Neural cell (in vitro differentiated cells): ENCODE results near the gene CLSTN3. TPM values are rescaled to one million over a fixed set of nuclear protein-coding genes. Genes with fewer than 3 reads are reported as not detected.
"Not testable (repeated sequence)": the region's sequence is repeated elsewhere in the genome, so short reads cannot be mapped to it uniquely, and the experiment has no call there.

Experiments
- H2AFZ ChIP-seq: fragments of 200-600, 300-800 bp; sonication (generic), shearing (Covaris generic); 2 replicates; pipeline ENCODE4 v1.6.0; 2014; ENCODE audit warnings: low read depth, mild to moderate bottlenecking, antibody characterized with exemption, low read length, moderate library complexity
- H3F3A ChIP-seq: fragments of 200-600 bp; shearing (Covaris generic); 2 replicates; pipeline ENCODE4 v1.6.1; 2016; ENCODE audit warnings: mild to moderate bottlenecking, moderate library complexity, mixed read lengths, antibody characterized with exemption, low read length; ENCODE audit not compliant: insufficient read depth, poor library complexity, severe bottlenecking
- H3K27ac ChIP-seq: fragments of 200-600, 300-800 bp; sonication (generic), shearing (Covaris generic); 2 replicates; pipeline ENCODE4 v1.5.1; 2014; ENCODE audit warnings: mild to moderate bottlenecking, low read length, moderate library complexity
- H3K27me3 ChIP-seq: fragments of 300-800, 200-600 bp; sonication (generic), shearing (Covaris generic); 2 replicates; pipeline ENCODE4 v1.6.0; 2014; ENCODE audit warnings: mild to moderate bottlenecking, low read depth, low read length, moderate library complexity; ENCODE audit not compliant: insufficient read depth
- H3K36me3 ChIP-seq: fragments of 300-800, 200-600 bp; sonication (generic), shearing (Covaris generic); 2 replicates; pipeline ENCODE4 v1.5.1; 2014; ENCODE audit warnings: mild to moderate bottlenecking, antibody characterized with exemption, low read length, moderate library complexity; ENCODE audit not compliant: insufficient read depth
- H3K4me2 ChIP-seq: fragments of 300-800, 200-600 bp; sonication (generic), shearing (Covaris generic); 2 replicates; pipeline ENCODE4 v1.6.0; 2014; ENCODE audit warnings: mild to moderate bottlenecking, low read length
- H3K4me3 ChIP-seq: fragments of 300-800, 200-600 bp; sonication (generic), shearing (Covaris generic); 2 replicates; pipeline ENCODE4 v1.5.1; 2014; ENCODE audit warnings: mild to moderate bottlenecking, low read length, moderate library complexity
- H3K79me2 ChIP-seq: fragments of 200-600 bp; shearing (Covaris generic); replicated peaks from 2 replicates; pipeline ENCODE4 v1.6.0; 2014; ENCODE audit warnings: mild to moderate bottlenecking, low read length, moderate library complexity; ENCODE audit not compliant: insufficient read depth
- H3K9ac ChIP-seq: fragments of 300-800, 200-600 bp; sonication (generic), shearing (Covaris generic); 2 replicates; pipeline ENCODE4 v1.6.1; 2016; ENCODE audit warnings: mild to moderate bottlenecking, low read length, mixed read lengths
- H3K9me2 ChIP-seq: fragments of 200-600 bp; shearing (Covaris generic); 2 replicates; pipeline ENCODE4 v1.6.1; 2016; ENCODE audit warnings: mild to moderate bottlenecking, low read length, mixed read lengths; ENCODE audit not compliant: insufficient read depth
- H3K9me3 ChIP-seq: fragments of 200-600, 300-800 bp; sonication (generic), shearing (Covaris generic); 2 replicates; pipeline ENCODE4 v1.6.1; 2016; ENCODE audit warnings: mild to moderate bottlenecking, mixed run types, low read length, moderate library complexity, mixed read lengths
- H4K20me1 ChIP-seq: fragments of 200-600 bp; shearing (Covaris generic); 2 replicates; pipeline ENCODE4 v1.6.1; 2016; ENCODE audit warnings: mild to moderate bottlenecking, mixed run types; ENCODE audit not compliant: insufficient read depth
- EP300 ChIP-seq: fragments of 450-650 bp; conservative IDR thresholded peaks from 2 replicates; pipeline ENCODE4 v1.6.1; 2014; ENCODE audit warnings: antibody characterized with exemption, mild to moderate bottlenecking, moderate library complexity; ENCODE audit not compliant: poor library complexity, severe bottlenecking
- EZH2 ChIP-seq: fragments of 200-600, 300-800 bp; shearing (Covaris generic), sonication (generic); IDR thresholded peaks from 2 replicates; pipeline ENCODE4 v1.6.1; 2014; ENCODE audit warnings: antibody characterized with exemption, low read length, borderline replicate concordance, mild to moderate bottlenecking; ENCODE audit not compliant: insufficient read depth, poor library complexity, severe bottlenecking
- MXI1 ChIP-seq: fragments of 450-650 bp; conservative IDR thresholded peaks from 2 replicates; pipeline ENCODE4 v1.6.1; 2014; ENCODE audit warnings: antibody characterized with exemption, mild to moderate bottlenecking; ENCODE audit not compliant: poor library complexity, severe bottlenecking
- POLR2AphosphoS5 ChIP-seq: IDR thresholded peaks from 2 replicates; pipeline ENCODE4 v1.6.1; 2012
- RAD21 ChIP-seq: fragments of 450-650 bp; conservative IDR thresholded peaks from 2 replicates; pipeline ENCODE4 v1.6.1; 2014; ENCODE audit warnings: antibody characterized with exemption, mild to moderate bottlenecking, moderate library complexity
- REST ChIP-seq: IDR thresholded peaks from 2 replicates; pipeline ENCODE4 v1.6.1; 2012; ENCODE audit warnings: borderline replicate concordance
- SMC3 ChIP-seq: fragments of 450-650 bp; conservative IDR thresholded peaks from 2 replicates; pipeline ENCODE4 v1.6.1; 2014; ENCODE audit warnings: antibody characterized with exemption, mild to moderate bottlenecking, moderate library complexity; ENCODE audit not compliant: poor library complexity
- TAF1 ChIP-seq: IDR thresholded peaks from 2 replicates; pipeline ENCODE4 v1.6.1; 2012; ENCODE audit warnings: low read depth
- polyA plus RNA-seq: library from polyadenylated mRNA; depleted of rRNA; stranded (reverse); fragments of >200 nt; gene quantifications from 2 replicates; pipeline ENCODE4 v1.2.3, GENCODE V29; 2014
- TF ChIP-seq, protein P1 (sequence below): fragments of 450-650 bp; IDR thresholded peaks from 2 replicates; pipeline ENCODE4 v1.5.1; 2014; ENCODE audit warnings: antibody characterized with exemption, mild to moderate bottlenecking, moderate library complexity; ENCODE audit not compliant: poor library complexity, severe bottlenecking

The CLSTN3 gene
- polyA plus RNA-seq, 1 donor from 2014 or later, result 61.0 TPM

DNA sequence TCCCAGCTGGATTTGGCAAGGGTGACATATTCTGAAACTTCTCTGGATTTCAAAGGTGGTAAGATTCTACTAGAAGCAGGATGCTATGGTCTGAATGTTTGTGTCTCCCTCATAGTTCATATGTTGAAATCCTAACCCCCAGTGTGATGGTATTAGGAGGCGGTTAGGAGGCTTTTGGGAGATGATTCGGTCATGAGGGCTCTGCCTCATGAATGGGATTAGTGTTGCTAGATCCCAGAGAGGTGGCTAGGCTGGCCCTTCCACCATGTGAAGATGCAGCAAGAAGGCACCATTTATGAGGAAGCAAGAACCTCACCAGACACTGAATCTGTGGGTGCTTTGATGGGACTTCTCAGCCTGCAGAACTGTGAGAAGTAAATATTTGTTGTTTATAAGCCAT is 48.3 kb downstream of the CLSTN3 start:
- H3K4me2 ChIP-seq, result no peak overlapping the region
- no peaks in the 10 kb centered on the region for H3K36me3 ChIP-seq
- H4K20me1 ChIP-seq, result no peaks in the 10 kb centered on the region
- H3F3A ChIP-seq, result no peaks in the 10 kb centered on the region
- no peak overlapping the region for H3K9ac ChIP-seq
- H3K27me3 ChIP-seq, result no peaks in the 10 kb centered on the region
- no peak overlapping the region for H3K27ac ChIP-seq
- H3K4me3 ChIP-seq, result no peak overlapping the region
- no peaks in the 10 kb centered on the region for H3K79me2 ChIP-seq
- no peaks in the 10 kb centered on the region for H3K9me2 ChIP-seq
- TF ChIP-seq, protein P1, sequence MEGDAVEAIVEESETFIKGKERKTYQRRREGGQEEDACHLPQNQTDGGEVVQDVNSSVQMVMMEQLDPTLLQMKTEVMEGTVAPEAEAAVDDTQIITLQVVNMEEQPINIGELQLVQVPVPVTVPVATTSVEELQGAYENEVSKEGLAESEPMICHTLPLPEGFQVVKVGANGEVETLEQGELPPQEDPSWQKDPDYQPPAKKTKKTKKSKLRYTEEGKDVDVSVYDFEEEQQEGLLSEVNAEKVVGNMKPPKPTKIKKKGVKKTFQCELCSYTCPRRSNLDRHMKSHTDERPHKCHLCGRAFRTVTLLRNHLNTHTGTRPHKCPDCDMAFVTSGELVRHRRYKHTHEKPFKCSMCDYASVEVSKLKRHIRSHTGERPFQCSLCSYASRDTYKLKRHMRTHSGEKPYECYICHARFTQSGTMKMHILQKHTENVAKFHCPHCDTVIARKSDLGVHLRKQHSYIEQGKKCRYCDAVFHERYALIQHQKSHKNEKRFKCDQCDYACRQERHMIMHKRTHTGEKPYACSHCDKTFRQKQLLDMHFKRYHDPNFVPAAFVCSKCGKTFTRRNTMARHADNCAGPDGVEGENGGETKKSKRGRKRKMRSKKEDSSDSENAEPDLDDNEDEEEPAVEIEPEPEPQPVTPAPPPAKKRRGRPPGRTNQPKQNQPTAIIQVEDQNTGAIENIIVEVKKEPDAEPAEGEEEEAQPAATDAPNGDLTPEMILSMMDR, result no peak
- TF ChIP-seq REST, result no peak
- no peak for TF ChIP-seq POLR2AphosphoS5
- no peak for TF ChIP-seq RAD21
- TF ChIP-seq EP300, result no peak
- no peak for TF ChIP-seq TAF1
- no peak for TF ChIP-seq SMC3
- no peak for TF ChIP-seq MXI1
- TF ChIP-seq EZH2, result no peak
- H2AFZ ChIP-seq, result no peak overlapping the region
- H3K9me3 ChIP-seq, result no peaks in the 10 kb centered on the region

DNA sequence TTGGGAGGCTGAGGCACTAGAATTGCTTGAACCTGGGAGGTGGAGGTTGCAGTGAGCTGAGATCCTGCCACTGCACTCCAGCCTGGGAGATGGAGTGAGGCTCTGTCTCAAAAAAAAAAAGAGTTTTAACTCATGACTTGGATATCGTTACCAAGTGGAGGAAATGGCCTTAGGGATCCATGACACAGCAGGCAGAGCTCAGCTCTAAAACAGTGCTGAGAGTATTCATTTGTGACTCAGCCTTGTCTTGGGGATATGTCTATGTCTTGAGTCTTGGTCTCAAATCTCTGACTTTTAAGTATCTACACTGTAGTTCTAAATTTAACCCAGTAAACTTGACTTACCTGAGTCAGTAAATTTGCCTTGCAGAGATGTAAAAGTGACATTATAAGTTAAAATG is 50.5 kb downstream of the CLSTN3 start:
- no peaks in the 10 kb centered on the region for H3K36me3 ChIP-seq
- TF ChIP-seq REST (no peak), EP300 (no peak), MXI1 (no peak), SMC3 (no peak), POLR2AphosphoS5 (no peak), EZH2 (no peak), TAF1 (no peak), RAD21 (no peak)
- TF ChIP-seq, protein P1, result no peak
- H3F3A ChIP-seq, result no peaks in the 10 kb centered on the region
- no peaks in the 10 kb centered on the region for H3K79me2 ChIP-seq
- no peaks in the 10 kb centered on the region for H3K27me3 ChIP-seq
- H3K27ac ChIP-seq, result no peak overlapping the region
- H3K9ac ChIP-seq, result no peak overlapping the region
- H3K4me3 ChIP-seq, result no peak overlapping the region
- H3K9me3 ChIP-seq, result no peaks in the 10 kb centered on the region
- no peak overlapping the region for H2AFZ ChIP-seq
- no peaks in the 10 kb centered on the region for H4K20me1 ChIP-seq
- no peak overlapping the region for H3K4me2 ChIP-seq
- H3K9me2 ChIP-seq, result no peaks in the 10 kb centered on the region

DNA sequence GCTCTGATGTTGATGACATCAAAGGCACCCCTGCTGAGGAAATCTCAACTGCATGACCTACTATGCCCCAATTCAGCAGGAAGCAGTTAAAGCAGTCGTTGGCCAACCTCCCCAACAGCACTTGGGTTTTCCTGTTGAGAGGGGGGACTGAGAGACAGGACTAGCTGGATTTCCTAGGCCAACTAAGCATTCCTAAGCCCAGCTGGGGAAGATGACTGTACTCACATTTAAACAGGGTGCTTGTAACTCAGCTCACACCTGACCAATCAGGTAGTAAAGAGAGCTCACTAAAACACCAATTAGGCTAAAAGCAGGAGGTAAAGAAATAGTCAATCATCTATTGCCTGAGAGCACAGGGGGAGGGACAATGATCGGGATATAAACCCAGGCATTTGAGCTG is 55.9 kb downstream of the CLSTN3 start:
- H3K4me3 ChIP-seq, H2AFZ ChIP-seq, H3K9ac ChIP-seq, H3K9me3 ChIP-seq, H3K27me3 ChIP-seq, H3F3A ChIP-seq, H3K79me2 ChIP-seq, H4K20me1 ChIP-seq, H3K4me2 ChIP-seq, H3K36me3 ChIP-seq, H3K27ac ChIP-seq, H3K9me2 ChIP-seq: not testable (repeated sequence)
